Fibroblast of peridontal ligament (primary cell): Measurements from ENCODE around the gene ARSG.

Experiments
- DNase-seq: peaks from one replicate; pipeline ENCODE4 v3.0.0-alpha.2; 2010; ENCODE audit errors: extremely low read depth

Gene ARSG

DNA sequence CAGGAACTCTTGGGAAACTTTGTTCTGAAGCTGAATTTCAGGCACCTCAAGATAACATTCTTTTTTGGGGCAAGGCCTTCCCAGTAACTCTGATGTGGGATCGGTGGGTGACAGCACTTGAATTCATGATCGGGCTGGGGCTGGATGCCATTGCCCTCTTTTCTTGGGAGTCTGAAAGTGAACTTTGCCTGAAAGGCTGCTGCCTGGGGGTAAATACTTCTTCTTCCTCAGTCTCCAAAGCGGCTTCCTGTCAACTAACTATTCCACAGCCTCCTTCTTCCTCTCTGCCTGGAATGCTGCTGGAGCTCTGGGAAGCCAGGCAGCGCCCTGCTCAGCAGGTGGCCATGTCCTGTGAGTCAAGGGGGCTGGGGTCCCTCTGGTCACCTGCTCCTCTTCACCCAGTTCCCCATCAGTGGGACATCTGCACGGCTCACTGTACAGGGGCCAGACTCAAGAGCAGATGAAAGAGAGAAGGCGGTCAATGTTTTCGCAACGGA is 86.5 kb downstream of the ARSG start:
- no peak for DNase-seq

DNA sequence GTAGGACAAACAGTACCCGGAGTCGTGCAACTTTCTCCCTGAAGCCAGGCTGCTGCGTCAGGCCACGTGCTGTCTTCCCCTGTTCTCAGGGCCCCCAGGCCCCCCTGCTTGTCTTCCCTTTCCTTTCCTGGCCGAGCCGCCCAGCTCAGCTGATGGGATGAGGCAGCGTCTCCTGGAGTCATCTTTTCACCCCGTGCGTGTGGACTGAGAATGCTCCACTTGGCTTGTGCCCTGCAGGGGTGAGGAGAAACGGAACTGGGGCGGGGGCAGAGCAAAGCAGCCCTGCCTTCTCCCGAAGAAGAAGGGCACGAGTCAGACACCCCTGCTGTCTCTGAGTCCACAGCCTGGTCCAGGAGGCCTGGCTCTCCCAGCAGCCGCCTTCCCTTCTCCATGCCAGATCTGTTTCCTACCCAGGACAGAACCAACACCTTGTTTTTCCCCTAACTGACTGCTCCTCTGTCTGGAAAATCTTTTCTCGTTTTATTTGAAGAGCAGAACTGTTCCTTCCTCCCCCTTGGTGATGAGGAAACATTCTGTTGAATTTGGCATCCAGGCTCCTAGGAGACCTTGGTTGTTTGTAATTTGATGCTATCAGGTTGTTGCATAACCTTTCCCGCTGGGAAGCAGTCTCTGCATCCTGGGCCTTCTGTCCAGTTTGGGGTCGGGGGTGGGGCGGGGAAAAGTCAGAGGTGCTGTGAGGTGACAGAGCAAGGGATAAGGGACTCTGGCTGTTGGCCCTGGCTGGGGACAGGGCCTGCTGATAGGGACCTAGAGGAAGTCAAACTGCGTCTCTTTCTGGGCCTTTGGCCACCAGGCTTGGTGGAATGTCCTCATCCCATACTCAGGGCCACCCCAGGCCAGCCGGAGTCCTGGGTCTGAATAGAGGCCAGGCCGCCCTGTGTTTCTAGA is 87.2 kb downstream of the ARSG start:
- DNase-seq: peak; percentile 95

DNA sequence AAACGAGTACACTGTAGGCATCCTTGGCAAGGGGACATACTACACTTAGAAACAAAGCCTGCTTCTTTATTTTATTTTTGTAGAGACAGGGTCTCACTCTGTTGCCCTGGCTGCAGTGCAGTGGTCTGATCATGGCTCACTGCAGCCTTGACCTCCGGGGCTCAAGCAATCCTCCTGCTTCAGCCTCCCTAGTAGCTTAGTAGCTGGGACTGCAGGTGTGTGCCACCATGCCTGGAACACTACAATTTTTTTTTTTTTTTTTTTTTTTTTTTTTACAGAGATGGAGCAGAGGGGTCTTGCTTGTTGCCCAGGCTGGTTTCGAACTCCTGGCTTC is 87.8 kb downstream of the ARSG start:
- DNase-seq: no peak

DNA sequence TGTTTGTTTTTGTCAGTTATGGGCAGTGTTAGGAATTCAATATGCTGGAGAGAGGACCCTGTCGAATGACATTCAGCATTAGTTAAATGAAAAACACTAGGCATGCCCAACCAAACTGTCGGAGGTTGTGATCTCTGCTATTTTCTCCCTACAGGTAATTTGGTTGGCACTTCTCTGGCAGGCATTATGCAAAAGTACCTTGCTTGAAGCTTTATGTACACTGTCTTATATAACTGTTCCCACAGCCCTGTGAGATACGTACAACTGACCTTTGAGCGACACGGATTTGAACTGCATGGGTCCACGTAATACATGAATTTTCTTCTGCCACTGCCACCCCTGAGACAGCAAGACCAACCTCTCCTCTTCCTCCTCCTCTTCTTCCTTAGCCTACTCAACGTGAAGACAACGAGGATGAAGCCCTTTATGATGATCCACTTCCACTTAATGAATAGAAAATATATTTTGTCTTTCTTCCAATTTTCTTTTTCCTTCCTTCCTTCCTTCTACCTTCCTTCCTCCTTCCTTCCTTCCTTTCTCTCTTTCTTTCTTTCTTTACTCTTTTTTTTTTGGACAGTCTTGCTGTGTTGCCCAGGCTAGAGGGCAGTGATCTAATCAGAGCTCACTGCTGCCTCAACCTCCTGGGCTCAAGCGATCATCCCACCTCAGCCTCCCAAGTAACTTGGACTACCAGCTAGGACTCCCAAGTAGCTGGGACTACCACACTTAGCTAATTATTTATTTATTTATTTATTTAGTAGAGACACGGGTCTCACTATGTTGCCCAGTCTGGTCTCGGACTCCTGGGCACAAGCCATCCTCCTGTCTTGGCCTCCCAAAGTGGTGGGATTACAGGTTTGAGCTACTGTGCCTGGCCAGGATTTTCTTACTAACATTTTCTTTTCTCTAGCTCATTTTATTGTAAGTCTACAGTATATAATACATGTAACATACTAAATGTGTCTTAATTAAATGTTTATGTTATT is 88.7 kb downstream of the ARSG start:
- no peak for DNase-seq

DNA sequence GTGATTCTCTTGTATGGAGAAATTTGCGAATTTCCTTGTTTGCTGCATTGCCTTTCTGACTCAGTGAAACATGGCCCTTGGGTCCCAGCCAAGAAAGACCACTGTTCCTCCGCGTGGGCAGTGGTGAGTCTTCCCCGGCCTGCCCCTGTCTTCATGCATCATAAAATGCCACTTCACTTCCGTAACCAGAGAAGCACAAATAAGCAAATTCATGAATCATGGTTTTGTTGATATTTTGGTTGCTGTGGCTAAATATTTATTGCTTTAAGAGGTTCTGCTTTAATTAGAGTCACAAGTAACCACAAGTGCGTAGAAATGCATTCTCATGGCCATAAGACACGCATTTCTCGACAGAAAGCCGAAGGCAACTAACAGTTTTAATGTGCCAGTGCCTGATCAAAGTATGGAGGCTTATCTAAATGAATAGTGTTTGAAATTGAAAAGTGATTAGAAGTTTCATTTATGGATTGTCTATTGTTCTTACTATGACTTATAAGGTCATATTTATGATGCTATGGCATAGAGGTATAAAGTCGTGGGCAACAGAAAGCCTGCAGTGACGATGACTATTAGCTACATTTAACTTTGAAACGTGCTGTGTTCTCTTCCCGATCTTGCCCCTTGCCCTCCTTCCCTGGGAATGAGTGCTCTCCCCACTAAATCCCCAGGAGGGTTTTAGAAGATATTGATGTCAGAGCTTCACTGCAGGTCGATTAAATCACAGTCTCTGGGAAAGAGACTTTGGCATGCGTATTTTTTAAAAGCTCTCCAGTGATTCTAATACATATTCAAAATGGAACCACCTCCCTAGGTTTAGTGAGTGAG is 90.0 kb downstream of the ARSG start:
- peak; percentile 94 for DNase-seq

DNA sequence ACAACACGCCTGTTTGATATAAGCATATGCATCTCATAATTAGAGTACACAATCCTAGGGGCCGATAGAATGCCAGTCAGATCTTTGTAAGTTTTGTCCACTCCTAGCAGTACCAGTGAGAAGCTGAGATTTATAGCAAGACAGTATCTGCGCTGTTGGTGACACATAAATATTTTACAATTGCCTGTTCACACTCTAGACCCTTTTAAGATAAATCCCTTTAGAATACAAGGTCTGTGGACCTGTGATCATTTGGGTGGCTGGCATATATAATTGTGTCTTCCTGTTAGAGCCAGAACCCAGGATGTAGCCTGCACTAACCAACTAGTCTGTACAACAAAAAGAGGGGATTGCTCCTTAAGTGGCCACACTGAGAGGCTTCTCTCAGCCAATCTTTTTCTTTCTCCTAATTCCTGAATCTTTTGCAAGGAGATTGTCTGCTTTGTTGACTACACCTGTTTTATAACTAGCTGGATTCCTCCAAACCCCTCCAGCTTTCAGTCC is 91.3 kb downstream of the ARSG start:
- no peak for DNase-seq

DNA sequence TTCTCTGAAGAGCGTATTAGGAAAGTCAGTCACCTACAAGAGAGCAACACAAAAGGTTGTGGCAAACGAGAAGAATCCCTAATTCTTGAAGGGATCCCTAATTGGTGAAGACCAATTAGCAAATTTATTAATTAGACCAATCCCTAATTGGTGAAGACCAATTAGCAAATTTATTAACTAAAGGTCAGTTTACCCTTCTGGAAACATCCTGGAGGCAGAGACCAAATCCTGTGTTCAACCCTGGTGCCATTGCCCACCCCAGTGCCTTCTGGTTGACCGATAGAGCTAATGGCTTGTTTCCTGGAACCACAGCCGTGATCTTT is 91.8 kb downstream of the ARSG start:
- no peak for DNase-seq

DNA sequence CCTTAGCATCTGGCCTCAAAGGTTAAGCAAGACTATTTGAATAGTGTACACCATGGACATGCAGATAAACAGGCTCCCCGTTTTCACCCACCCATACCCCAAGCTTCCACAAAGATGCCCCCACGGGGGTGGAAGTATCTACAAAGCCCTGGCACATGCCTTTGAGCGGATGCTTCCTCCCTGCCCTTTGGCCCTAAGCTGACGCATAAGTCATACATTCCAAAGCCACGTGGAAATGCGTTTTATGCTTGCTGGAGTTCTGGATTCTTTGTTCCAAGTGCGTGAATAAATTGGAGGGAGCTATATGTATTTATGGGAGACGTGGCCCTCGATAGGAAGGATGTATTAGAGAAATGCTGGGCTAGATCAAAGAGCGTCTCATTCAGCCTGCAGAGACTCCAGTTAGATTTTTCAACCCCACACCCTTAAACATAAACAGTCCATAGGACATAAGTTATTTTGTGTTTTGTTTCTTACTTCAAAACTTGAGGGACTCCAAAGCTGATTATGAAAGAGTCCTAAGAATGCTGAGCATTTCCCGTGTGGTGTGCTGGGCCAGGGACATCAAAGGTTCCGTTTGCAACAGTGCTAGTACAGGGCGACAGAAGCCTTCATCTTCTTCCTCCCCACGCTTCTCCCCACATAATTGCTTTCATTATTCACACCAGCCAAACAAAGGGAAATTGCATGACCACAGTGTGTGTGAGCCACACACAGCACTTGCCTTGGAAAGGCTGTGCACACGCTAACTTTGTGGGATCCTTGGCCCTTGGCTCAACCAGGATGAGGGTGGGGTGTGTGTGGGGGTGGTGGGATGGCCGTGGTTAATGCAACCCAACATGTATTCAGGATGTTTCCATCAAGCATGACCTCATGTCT is 92.4 kb downstream of the ARSG start:
- DNase-seq: peak; percentile 88

DNA sequence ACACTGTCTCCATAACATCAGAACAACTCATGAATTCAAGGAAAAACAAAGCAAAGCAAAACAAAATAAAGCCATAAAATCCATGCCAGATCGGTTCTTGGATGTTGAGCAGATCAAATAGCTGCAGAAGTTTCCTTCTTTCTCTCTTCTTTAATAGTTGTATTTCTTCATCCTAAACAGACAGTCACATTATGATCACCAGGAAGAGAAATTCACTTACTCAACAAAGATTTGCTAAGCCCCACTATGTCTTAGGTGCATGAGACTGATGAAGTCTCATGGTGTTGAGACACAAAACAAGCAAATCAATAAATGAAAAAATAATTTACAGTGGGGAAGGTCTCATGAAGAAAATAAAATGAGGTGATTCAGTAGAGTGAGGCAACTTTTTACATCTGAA is 93.2 kb downstream of the ARSG start:
- DNase-seq: peak; percentile 42

DNA sequence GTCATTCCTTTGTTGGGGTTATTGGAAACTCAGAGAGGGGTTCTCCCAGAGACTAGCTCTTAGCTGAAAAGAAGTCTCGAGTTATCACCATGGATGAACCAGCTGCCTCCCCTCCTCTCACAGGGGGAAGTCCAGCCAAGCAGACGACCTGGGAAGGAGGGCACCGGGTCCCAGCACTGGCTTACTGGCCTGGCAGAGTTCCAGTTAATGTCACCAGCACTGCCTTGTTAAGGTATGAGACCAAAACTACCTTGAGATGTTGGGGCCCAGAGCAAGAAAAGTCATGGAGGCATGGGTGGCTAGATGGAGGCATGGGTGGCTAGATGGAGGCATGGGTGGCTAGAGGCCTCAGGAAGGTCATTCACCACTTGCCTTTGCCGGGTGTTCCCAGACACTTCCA is 93.6 kb downstream of the ARSG start:
- DNase-seq: no peak

DNA sequence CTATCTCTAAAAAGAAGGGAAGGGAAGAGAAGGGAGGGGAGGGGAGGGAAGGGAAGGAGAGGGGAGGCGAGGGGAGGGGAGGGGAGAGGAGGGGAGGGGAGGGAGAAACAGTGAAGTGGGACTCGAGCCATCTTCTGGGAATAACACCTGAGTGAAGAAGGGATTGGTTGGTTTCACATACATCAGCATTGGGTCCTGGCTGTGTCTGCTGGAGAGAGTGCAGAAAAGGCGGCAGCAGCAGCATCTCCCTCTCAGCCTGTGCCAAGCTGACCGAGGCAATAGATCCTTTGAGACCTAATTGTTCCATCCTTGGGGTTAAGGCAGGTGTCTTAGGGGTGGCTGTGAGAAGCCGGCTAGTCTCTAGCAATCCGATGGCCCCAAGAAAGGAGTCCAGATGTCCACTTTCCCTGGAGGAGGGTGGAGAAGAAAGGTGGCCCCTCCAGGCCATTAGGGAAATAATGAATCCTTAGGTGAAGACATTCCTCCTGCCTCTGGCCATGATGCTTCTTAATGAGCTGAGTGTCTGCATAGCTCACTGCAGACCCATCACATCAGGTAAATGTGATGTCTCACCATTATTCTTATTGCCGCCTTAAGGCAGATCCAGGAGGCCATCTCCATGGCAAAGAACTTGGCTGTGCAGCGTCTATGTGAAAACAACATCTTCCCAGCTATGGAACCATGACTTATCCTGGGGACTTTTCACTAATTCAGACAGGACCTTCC is 94.4 kb downstream of the ARSG start:
- no peak for DNase-seq

DNA sequence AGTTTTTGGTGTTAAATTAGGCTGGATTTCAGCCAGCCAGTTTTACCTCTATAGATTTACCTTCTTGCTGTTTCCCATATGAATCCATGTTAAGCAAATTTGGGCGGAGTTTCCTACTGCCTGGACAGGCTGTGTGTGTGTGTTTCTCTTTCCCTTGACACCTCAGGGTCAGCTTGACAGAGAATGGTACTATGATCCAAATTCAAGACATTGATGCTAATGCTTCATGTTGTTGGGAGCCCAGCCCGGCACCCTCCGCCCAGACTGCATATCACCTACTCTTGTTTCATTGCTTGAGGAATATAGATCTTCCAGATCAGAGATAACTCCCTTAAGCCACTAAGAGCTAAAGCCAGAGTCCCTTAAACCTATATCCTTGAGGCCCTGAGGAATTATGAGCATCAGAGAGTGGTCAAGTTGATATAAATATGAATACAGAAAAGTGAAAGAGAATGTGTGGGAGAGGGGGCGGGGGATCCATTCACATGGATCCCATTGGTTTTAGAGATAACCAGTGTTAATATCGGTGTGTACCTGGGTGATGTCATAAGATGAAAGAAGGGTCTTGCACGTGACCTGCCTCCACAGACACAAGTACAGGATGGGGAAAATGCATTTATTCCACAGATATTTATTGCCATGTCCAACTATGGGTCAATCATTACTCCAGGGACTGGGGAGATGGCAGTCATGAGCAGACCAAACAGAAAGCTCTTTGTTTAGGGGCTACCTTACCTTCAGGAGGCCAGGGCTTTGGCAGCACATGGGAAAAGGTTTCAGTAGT is 96.3 kb downstream of the ARSG start:
- no peak for DNase-seq

DNA sequence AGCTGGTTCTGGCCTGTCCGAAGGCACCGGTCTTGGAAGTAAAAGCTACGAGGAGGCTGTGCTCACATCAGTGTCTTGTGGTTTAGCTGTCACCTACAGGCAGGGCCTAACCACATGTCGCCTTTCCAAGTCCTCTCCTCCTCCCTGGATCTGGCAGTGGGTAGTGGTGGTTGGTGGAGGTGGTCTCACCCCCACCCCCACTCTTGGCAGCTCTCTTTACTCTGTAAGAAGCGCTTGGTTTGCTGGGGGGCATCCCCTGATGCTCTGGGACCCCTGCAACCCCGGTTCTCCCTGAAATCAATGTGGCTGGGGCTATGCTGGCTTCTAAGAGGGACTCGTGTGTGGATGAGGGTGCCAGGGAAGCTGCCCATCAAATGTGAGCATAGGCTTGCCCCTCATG is 97.7 kb downstream of the ARSG start:
- no peak for DNase-seq

DNA sequence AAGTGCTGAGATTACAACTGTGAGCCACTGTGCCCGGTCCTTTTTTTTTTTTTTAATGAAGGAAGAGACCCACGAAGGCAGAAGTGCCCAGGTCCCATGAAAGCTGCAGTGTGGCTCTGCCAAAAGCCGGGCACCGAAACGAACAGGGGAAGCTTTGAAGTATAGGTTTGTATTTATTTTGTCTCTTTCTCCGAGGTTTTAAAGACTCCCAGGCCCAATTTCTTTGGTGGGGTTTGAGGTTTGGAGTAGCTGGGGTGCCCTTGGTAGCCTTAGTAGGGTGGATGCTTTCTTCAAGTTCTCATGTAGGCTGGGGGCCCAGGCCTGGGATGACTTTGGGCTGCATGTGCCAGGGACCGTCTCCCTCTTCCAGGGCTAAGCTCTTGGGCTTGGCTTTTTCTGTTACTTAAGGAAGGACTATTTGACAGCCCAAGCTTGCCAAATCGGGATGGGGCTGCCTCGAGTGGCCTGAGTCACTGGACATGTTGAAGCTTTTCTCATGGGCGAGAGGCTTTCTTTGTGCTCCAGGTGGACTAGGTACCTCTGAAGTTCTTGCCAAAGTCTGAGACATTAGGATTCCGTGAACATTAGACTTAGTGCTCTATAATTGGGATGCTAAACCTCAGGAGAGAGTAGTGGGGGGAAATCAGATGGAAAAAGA is 99.7 kb downstream of the ARSG start:
- DNase-seq: no peak

DNA sequence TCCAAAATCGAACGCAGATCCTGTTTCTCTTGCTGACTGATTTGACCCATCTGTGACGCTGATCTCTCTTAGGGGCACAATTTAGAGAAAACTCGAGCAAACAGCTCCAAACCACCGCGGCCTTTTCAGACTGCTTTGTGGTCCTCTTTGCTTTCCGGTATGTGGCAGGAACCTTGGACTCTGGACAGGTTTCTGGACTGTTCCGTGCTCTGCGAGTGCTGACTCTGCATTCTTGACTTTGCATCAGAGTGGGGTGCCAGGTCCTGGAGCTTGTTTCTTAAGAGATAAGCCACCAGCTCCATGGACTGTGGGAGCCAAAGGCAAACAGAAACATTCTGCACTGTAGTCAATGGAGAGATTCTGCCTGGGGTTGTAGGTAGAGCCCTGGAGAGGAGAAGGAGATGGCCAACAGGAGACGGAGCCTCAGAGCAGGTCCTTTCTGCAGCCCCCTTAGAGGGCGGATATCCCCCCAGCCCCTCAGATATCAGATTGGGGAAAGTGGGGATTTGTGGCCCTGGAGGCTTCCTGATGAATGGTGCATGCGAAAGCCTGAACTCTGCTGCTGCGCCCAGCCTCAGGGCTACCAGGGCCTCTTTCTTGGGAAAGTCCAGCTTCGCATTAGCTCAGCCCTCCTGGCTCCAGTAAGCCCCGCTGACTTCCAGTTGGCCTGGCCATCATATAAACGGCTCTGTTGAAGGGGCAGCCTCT is 100.4 kb downstream of the ARSG start:
- peak; percentile 92 for DNase-seq

DNA sequence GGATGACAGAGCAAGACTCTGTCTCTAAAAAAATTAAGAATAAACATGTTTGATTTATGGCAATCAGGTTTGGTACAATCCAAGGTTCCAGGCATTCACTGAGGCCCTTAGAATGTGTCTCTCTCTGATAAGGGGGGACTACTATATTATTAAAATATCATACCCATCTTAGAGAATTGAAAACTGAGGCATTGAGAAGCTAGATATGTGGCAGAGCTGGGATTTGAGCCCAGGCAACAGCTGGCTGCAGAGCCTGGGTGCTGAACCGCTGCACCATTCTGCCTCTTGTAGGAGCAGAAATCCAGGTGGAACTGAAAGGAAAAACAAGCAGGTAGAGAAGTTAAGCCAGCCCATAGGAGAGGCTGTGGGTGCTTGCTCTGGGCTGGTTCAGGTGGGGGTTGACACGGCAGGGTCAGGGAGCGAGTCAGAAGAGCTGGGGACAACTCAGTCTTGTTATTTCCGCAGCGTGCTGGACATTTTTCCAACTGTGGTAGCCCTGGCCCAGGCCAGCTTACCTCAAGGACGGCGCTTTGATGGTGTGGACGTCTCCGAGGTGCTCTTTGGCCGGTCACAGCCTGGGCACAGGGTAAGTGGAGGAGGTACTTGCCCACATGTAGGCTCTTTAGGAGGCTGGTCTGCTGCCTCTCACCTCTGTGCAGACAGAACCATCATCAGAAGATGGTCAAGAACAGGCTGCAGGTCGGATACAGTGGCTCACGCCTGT is 103.5 kb downstream of the ARSG start:
- DNase-seq: no peak
